Upper lobe of right lung (tissue), 1 donor: Measurements from ENCODE around the gene IRF3. TPM values are rescaled to one million over a fixed set of nuclear protein-coding genes. Genes with fewer than 3 reads are reported as not detected.

Experiments used
- ATAC-seq: fragments of 200-7000 bp; cut with Tn5 transposase; one replicate; pipeline ENCODE4 v1.9.1; 2020; ENCODE audit warnings: mild to moderate bottlenecking, moderate library complexity
- DNase-seq: peaks from one replicate; pipeline ENCODE4 v3.0.0-alpha.2; 2020
- H3K27ac ChIP-seq: fragments of 200-600 bp; one replicate; pipeline ENCODE4 v1.8.0; 2022
- H3K27me3 ChIP-seq: fragments of 200-600 bp; one replicate; pipeline ENCODE4 v1.8.0; 2022; ENCODE audit warnings: mild to moderate bottlenecking
- H3K36me3 ChIP-seq: fragments of 200-600 bp; one replicate; pipeline ENCODE4 v1.8.0; 2022
- H3K4me1 ChIP-seq: fragments of 200-600 bp; one replicate; pipeline ENCODE4 v1.8.0; 2022
- H3K4me3 ChIP-seq: fragments of 200-600 bp; one replicate; pipeline ENCODE4 v1.8.0; 2022; ENCODE audit warnings: mild to moderate bottlenecking
- H3K9me3 ChIP-seq: fragments of 200-600 bp; one replicate; pipeline ENCODE4 v1.8.0; 2022
- intact Hi-C: fragments of 100-400 bp; cut with DNase I; formaldehyde crosslinking; loops from one replicate; pipeline ENCODE4 v1.11.0; 2022
- total RNA-seq: library from RNA; stranded (reverse); fragmentation: NEBNext Ultra II Directional; extraction: Animal tissue kit (Norgen Biotek cat#: 25700); gene quantifications from one replicate; pipeline ENCODE4 v1.2.1, GENCODE V29; 2021
- TF ChIP-seq, protein P1 (sequence below): fragments of 200-600 bp; IDR thresholded peaks from one replicate; pipeline ENCODE4 v1.8.0; 2022; ENCODE audit warnings: antibody characterized with exemption
- donor health status: DM: no; HTN: yes; CAD: no; lungs with severe emphysema.

Gene IRF3
- total RNA-seq, 1 donor from 2014 or later, result 86.4 TPM

DNA sequence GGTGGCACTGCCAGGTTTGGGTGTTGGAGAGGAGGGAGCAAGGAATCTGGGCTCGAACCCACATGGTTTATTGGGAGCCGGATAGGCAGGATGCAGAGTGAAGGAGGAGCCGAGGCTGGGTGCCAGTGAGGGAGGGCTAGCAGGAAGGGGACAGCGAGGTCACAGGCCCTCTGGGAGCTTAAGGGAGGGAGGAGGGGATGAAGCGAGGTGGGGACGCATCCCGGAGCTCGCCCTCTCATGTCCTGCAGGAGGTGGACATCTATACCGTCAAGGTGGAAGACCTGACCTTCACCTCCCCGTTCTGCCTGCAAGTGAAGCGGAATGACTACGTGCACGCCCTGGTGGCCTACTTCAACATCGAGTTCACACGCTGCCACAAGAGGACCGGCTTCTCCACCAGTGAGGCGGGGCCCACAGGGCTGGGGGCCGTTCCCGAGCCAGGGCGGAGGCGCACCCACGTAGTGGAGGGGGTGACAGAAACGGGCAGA lies 20.2 kb upstream of the IRF3 start:
- Histone ChIP-seq H3K9me3 (no peaks in the 10 kb centered on the region), H3K4me1 (peaks cover 16% of the 10 kb centered on the region), H3K27me3 (peaks cover 7% of the 10 kb centered on the region), H3K4me3 (peak overlapping the region; percentile 16), H3K36me3 (peaks cover 51% of the 10 kb centered on the region), H3K27ac (no peak overlapping the region)
- TF ChIP-seq, protein P1, sequence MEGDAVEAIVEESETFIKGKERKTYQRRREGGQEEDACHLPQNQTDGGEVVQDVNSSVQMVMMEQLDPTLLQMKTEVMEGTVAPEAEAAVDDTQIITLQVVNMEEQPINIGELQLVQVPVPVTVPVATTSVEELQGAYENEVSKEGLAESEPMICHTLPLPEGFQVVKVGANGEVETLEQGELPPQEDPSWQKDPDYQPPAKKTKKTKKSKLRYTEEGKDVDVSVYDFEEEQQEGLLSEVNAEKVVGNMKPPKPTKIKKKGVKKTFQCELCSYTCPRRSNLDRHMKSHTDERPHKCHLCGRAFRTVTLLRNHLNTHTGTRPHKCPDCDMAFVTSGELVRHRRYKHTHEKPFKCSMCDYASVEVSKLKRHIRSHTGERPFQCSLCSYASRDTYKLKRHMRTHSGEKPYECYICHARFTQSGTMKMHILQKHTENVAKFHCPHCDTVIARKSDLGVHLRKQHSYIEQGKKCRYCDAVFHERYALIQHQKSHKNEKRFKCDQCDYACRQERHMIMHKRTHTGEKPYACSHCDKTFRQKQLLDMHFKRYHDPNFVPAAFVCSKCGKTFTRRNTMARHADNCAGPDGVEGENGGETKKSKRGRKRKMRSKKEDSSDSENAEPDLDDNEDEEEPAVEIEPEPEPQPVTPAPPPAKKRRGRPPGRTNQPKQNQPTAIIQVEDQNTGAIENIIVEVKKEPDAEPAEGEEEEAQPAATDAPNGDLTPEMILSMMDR, result no peak
- DNase-seq (no peak), ATAC-seq (no peak)
- intact Hi-C loops, result no loop called here

GRCh38 chr19:49684983-49685553 lies 19.4 kb upstream of the IRF3 start:
- Histone ChIP-seq H3K9me3 (no peaks in the 10 kb centered on the region), H3K27ac (no peak overlapping the region), H3K4me3 (no peak overlapping the region), H3K27me3 (peaks cover 5% of the 10 kb centered on the region), H3K36me3 (peaks cover 54% of the 10 kb centered on the region), H3K4me1 (peaks cover 16% of the 10 kb centered on the region)
- intact Hi-C loops, result no loop called here
- ATAC-seq (no peak), DNase-seq (no peak)
- TF ChIP-seq, protein P1, result no peak

DNA sequence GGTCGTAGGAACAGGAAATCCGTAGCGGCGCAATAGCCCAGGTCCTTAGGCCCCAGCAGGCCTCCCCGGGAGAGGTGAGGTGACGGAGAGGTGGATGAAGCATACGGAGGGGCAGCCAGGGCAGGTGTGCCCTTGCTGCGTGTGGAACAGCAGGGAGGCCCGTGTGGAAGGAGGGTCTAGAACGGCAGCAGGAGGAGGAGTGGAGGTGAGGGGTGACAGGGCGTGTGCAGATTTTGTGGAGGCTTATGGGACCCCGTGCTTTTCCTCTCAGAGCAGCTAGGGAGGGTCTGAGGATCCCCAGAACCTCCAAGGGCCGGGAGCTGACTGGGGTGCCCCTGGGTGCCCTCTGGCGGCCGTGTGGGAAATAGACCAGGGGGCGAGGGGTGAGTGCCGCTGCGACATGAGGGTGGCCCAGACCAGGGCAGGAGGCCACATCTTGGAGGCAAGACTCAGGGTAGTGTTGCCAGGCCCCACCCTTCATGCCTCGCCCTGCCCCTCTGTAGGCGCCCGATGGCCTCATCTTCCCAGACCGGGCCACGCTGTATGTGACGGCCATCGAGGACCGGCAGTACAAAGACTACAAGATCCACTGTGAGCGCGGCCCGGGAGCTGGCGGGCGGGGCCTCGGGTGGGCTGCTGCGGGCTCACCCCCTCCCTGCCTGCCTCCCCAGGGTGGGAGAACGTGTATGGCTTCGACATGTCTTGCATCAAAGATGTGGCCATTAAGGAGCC lies 18.8 kb upstream of the IRF3 start:
- Histone ChIP-seq H3K4me1 (peaks cover 13% of the 10 kb centered on the region), H3K27me3 (no peaks in the 10 kb centered on the region), H3K9me3 (no peaks in the 10 kb centered on the region), H3K36me3 (peaks cover 54% of the 10 kb centered on the region), H3K4me3 (no peak overlapping the region), H3K27ac (no peak overlapping the region)
- ATAC-seq (peak; percentile 2), DNase-seq (no peak)
- intact Hi-C loops, result no loop called here
- TF ChIP-seq, protein P1, result peak; percentile 37

GRCh38 chr19:49683814-49684250 lies 18.2 kb upstream of the IRF3 start:
- Histone ChIP-seq H3K4me1 (peaks cover 17% of the 10 kb centered on the region), H3K27me3 (no peaks in the 10 kb centered on the region), H3K9me3 (no peaks in the 10 kb centered on the region), H3K4me3 (no peak overlapping the region), H3K27ac (no peak overlapping the region), H3K36me3 (peaks cover 54% of the 10 kb centered on the region)
- ATAC-seq (no peak), DNase-seq (no peak)
- intact Hi-C loops, result no loop called here
- TF ChIP-seq, protein P1, result no peak

GRCh38 chr19:49682274-49682673 lies 16.6 kb upstream of the IRF3 start:
- H3K4me3 ChIP-seq, result no peak overlapping the region
- no peak for ATAC-seq

More at GRCh38 chr19:49682274-49682673, 16.6 kb upstream of the IRF3 start:
- Histone ChIP-seq H3K4me1 (peaks cover 27% of the 10 kb centered on the region), H3K27ac (no peak overlapping the region), H3K9me3 (no peaks in the 10 kb centered on the region), H3K27me3 (no peaks in the 10 kb centered on the region), H3K36me3 (peaks cover 54% of the 10 kb centered on the region)
- TF ChIP-seq, protein P1, result no peak
- intact Hi-C loops, result no loop called here
- no peak for DNase-seq
